ENCODE data around the gene SLC41A3.

- TF ChIP-seq CTCF (IDR thresholded peaks at IDR 0.05; ENCODE audit: low read length), result no peak
- TF ChIP-seq EZH2phosphoT487 (IDR thresholded peaks at IDR 0.05; ENCODE audit: low read length), result no peak
These were observed 57.2 kb downstream of the SLC41A3 start for GRCh38 chr3:126026761-126027160.
